Adrenal gland (tissue), 12 donors: ENCODE data around the gene NEK5. TPM values are rescaled to one million over a fixed set of nuclear protein-coding genes. Genes with fewer than 3 reads are reported as not detected.
"Not testable (repeated sequence)": the region's sequence is repeated elsewhere in the genome, so short reads cannot be mapped to it uniquely, and the experiment has no call there.

Experiments used
- DNase-seq, 7 donors: peaks; one replicate each; pipeline ENCODE4 v3.0.0-alpha.2; 2019 to 2020
- H3K27ac ChIP-seq, 5 donors: fragments of 200-600 bp; sonication (generic) in 4 of 5; 1 replicate in 3 of 5; 2 replicates in 2 of 5; pipeline versions ENCODE4 v1.5.1 to v1.8.0; 2016 to 2020; ENCODE audit warnings: mild to moderate bottlenecking in 1 of 5
- H3K27me3 ChIP-seq: fragments of 200-600 bp; 2 replicates; pipeline ENCODE4 v1.8.0; 2021
- H3K36me3 ChIP-seq, 2 donors: fragments of 200-600 bp; replicated peaks in 1 of 2; 1 replicate in 1 of 2; 2 replicates in 1 of 2; pipeline versions ENCODE4 v1.5.1 to v1.8.0; 2018 to 2022
- H3K4me1 ChIP-seq, 2 donors: fragments of 200-600 bp; replicated peaks in 1 of 2; 1 replicate in 1 of 2; 2 replicates in 1 of 2; pipeline versions ENCODE4 v1.5.1 to v1.8.0; 2018 to 2021
- H3K4me3 ChIP-seq, 4 donors: fragments of 200-600 bp; sonication (generic) in 3 of 4; one replicate each; pipeline ENCODE4 v1.5.1; 2016 to 2018
- H3K9me3 ChIP-seq, 3 donors: fragments of 200-600 bp; sonication (generic) in 1 of 3; replicated peaks in 1 of 3; 1 replicate in 2 of 3; 2 replicates in 1 of 3; pipeline versions ENCODE4 v1.5.1 to v1.8.0; 2016 to 2021
- CTCF ChIP-seq, 6 experiments: fragments of 450-650 bp in 4 of 6; fragments of 200-600 bp in 2 of 6; sonication (generic) in 1 of 6; IDR thresholded peaks; 1 replicate in 5 of 6; 2 replicates in 1 of 6; pipeline versions ENCODE4 v1.5.1 to v1.8.0; 2016 to 2021; ENCODE audit warnings: antibody characterized with exemption in 6 of 6, mild to moderate bottlenecking in 2 of 6, moderate library complexity in 1 of 6
- POLR2A ChIP-seq, 2 donors: fragments of 450-650 bp; IDR thresholded peaks; one replicate each; pipeline ENCODE4 v1.6.1; 2017; ENCODE audit warnings: antibody characterized with exemption in 2 of 2, mild to moderate bottlenecking in 2 of 2, moderate library complexity in 1 of 2
- WGBS, 4 donors: extraction: QIAGEN DNeasy Blood & Tissue Kit in 2 of 4; methylation state at CpG; one replicate each; pipeline versions ENCODE4 v1.1.5 to v1.1.7; 2013 to 2017; 5-methylcytosine and 5-hydroxymethylcytosine counted together
- intact Hi-C, 2 donors: fragments of 100-400 bp; cut with DNase I; formaldehyde crosslinking; loops; one replicate each; pipeline versions ENCODE4 v1.14.1 to v1.15.0; 2022 to 2023
- polyA plus RNA-seq, 3 donors: library from polyadenylated mRNA; stranded (reverse); fragments of 200-250 nt in 2 of 3; fragments of 350-450 nt in 1 of 3; fragmentation: Illumina TruSeq in 1 of 3; extraction: RNeasy Lipid Tissue Mini Kit (QIAGEN cat#74804) in 1 of 3; gene quantifications; one replicate each; pipeline ENCODE4 v1.2.3, GENCODE V29; 2013 to 2014
- total RNA-seq, 9 donors: library from RNA; depleted of rRNA in 4 of 9; stranded (reverse); fragments of >200 nt in 4 of 9; fragments of 120-200 nt in 1 of 9; fragmentation: NEBNext Ultra II Directional in 1 of 9; extraction: Animal tissue kit (Norgen Biotek cat#: 25700) in 1 of 9; gene quantifications; one replicate each; pipeline versions ENCODE4 v1.1.0 to v1.2.4, GENCODE V29; 2013 to 2023
- donor health status: healthy with polysubstance abuse.
- donor health status: Bipolar disorder and iron deficiency.
- donor health status: DM: yes; HTN: yes; CAD: no.
- donor health status: DM: no; HTN: no; CAD: no.
- donor health status: DM: no; HTN: no; CAD: no.
- donor health status: DM: yes; HTN: yes; CAD: no.

Gene NEK5
- total and polyA plus RNA-seq, 12 donors, result under 0.01 to 0.17 (median 0.11) TPM; not detected in 5

- 77 to 92% (median 88%) methylated on average over 5 of the region's 5 CpGs for WGBS, 4 donors
- DNase-seq, result no peak
- H3K9me3 ChIP-seq, result no peaks in the 10 kb centered on the region
- H3K4me3 ChIP-seq, result no peak overlapping the region
- no peaks in the 10 kb centered on the region for H3K36me3 ChIP-seq
- no peak overlapping the region for H3K27ac ChIP-seq
- intact Hi-C loops, result no loop called here
- no peaks in the 10 kb centered on the region for H3K27me3 ChIP-seq
- TF ChIP-seq POLR2A (IDR thresholded peaks at IDR 0.05) (no peak), CTCF (IDR thresholded peaks at IDR 0.05) (no peak)
- H3K4me1 ChIP-seq, result no peaks in the 10 kb centered on the region
Observed at GRCh38 chr13:52103386-52103785, 25.5 kb downstream of the NEK5 start.

GRCh38 chr13:52102423-52102822 is 26.4 kb downstream of the NEK5 start:
- H3K4me1 ChIP-seq, H3K36me3 ChIP-seq, H3K27ac ChIP-seq, DNase-seq, intact Hi-C loops, H3K4me3 ChIP-seq, H3K27me3 ChIP-seq, H3K9me3 ChIP-seq: not testable (repeated sequence)
- WGBS, 4 donors, result 85 to 92% (median 88%) methylated on average over 3 of the region's 3 CpGs

GRCh38 chr13:52097197-52097596 is 31.7 kb downstream of the NEK5 start:
- Histone ChIP-seq H3K27me3 (no peaks in the 10 kb centered on the region), H3K4me3 (no peak overlapping the region), H3K4me1 (no peaks in the 10 kb centered on the region), H3K27ac (no peak overlapping the region), H3K36me3 (no peaks in the 10 kb centered on the region), H3K9me3 (no peaks in the 10 kb centered on the region)
- 85 to 91% (median 89%) methylated on average over 5 of the region's 5 CpGs for WGBS, 4 donors
- no peak for TF ChIP-seq CTCF (IDR thresholded peaks at IDR 0.05)
- TF ChIP-seq POLR2A (IDR thresholded peaks at IDR 0.05), result no peak
- DNase-seq, result no peak
- intact Hi-C loops, result no loop called here

- intact Hi-C loops, result no loop called here
- 63 to 85% (median 69%) methylated on average over 2 to 3 of the region's 3 CpGs for WGBS, 4 donors
Observed at GRCh38 chr13:52096748-52097147, 32.1 kb downstream of the NEK5 start.

More at GRCh38 chr13:52096748-52097147, 32.1 kb downstream of the NEK5 start:
- H3K4me1 ChIP-seq, result no peaks in the 10 kb centered on the region
- no peak for TF ChIP-seq CTCF (IDR thresholded peaks at IDR 0.05)
- no peak for TF ChIP-seq POLR2A (IDR thresholded peaks at IDR 0.05)
- no peak overlapping the region for H3K27ac ChIP-seq
- no peaks in the 10 kb centered on the region for H3K9me3 ChIP-seq
- no peak for DNase-seq
- H3K4me3 ChIP-seq, result no peak overlapping the region
- no peaks in the 10 kb centered on the region for H3K27me3 ChIP-seq
- no peaks in the 10 kb centered on the region for H3K36me3 ChIP-seq
